Thyroid gland (tissue), 4 donors: ENCODE results near the gene PDE4B.

Experiments used
- POLR2A ChIP-seq, 2 donors: fragments of 450-650 bp; IDR thresholded peaks; one replicate each; pipeline ENCODE4 v1.6.1; 2017; ENCODE audit warnings: antibody characterized with exemption in 2 of 2, mild to moderate bottlenecking in 2 of 2, moderate library complexity in 1 of 2
- TF ChIP-seq, protein P1 (sequence below), 6 experiments: fragments of 200-600 bp in 3 of 6; fragments of 450-650 bp in 3 of 6; sonication (generic) in 3 of 6; IDR thresholded peaks; one replicate each; pipeline ENCODE4 v1.5.1; 2016 to 2019; ENCODE audit warnings: antibody characterized with exemption in 6 of 6, mild to moderate bottlenecking in 2 of 6, inconsistent platforms in 1 of 6, moderate library complexity in 1 of 6

DNA sequence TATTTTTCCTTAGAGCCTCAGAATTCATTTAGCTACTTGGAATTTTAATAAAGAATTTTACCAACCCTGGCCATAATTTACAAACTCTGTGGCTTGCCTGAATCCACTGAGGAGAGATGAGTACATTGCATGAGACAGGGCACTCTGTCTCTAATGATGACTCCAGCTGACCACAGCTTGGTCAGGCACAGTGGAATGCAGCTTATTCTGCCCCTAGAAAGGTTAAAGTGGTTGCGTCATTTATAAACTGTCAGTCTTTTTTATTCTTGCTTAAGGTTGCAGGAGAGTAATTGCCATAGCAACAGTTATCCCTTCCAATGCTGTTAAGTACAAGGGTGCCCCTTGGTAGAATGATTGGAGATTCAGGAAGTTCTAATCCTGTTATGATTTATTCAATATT, 28.3 kb downstream of the PDE4B start:
- TF ChIP-seq, protein P1, sequence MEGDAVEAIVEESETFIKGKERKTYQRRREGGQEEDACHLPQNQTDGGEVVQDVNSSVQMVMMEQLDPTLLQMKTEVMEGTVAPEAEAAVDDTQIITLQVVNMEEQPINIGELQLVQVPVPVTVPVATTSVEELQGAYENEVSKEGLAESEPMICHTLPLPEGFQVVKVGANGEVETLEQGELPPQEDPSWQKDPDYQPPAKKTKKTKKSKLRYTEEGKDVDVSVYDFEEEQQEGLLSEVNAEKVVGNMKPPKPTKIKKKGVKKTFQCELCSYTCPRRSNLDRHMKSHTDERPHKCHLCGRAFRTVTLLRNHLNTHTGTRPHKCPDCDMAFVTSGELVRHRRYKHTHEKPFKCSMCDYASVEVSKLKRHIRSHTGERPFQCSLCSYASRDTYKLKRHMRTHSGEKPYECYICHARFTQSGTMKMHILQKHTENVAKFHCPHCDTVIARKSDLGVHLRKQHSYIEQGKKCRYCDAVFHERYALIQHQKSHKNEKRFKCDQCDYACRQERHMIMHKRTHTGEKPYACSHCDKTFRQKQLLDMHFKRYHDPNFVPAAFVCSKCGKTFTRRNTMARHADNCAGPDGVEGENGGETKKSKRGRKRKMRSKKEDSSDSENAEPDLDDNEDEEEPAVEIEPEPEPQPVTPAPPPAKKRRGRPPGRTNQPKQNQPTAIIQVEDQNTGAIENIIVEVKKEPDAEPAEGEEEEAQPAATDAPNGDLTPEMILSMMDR (IDR thresholded peaks at IDR 0.05): no peak
- TF ChIP-seq POLR2A (IDR thresholded peaks at IDR 0.05): no peak
